Thoracic aorta (tissue), 2 donors: Measurements from ENCODE around the gene MYO9A. TPM values are rescaled to one million over a fixed set of nuclear protein-coding genes. Genes with fewer than 3 reads are reported as not detected.

Experiments used
- ATAC-seq: fragments of 150-250 bp; one replicate; pipeline ENCODE4 v1.8.0; 2017; ENCODE audit warnings: low read depth; ENCODE audit not compliant: insufficient number of reproducible peaks, low FRiP score
- DNase-seq: peaks from one replicate; pipeline ENCODE4 v3.0.0-alpha.2; 2020; ENCODE audit warnings: low spot score
- H3K27ac ChIP-seq, 2 donors: fragments of 200-600 bp; sonication (generic); 1 replicate in 1 of 2; 2 replicates in 1 of 2; pipeline ENCODE4 v1.5.1; 2016; ENCODE audit warnings: mild to moderate bottlenecking in 2 of 2, moderate library complexity in 2 of 2
- H3K27me3 ChIP-seq: fragments of 200-600 bp; sonication (generic); replicated peaks from 2 replicates; pipeline ENCODE4 v1.6.0; 2016; ENCODE audit warnings: mild to moderate bottlenecking; ENCODE audit not compliant: insufficient read depth
- H3K36me3 ChIP-seq: fragments of 200-600 bp; sonication (generic); one replicate; pipeline ENCODE4 v1.5.1; 2016
- H3K4me1 ChIP-seq, 2 donors: fragments of 200-600 bp; sonication (generic); 1 replicate in 1 of 2; 2 replicates in 1 of 2; pipeline versions ENCODE4 v1.5.1 to v1.6.0; 2016; ENCODE audit warnings: low read depth in 2 of 2, mild to moderate bottlenecking in 1 of 2; ENCODE audit not compliant: control insufficient read depth in 1 of 2
- H3K4me3 ChIP-seq: fragments of 200-600 bp; sonication (generic); 2 replicates; pipeline ENCODE4 v1.5.1; 2016; ENCODE audit warnings: mild to moderate bottlenecking
- H3K9me3 ChIP-seq: fragments of 200-600 bp; sonication (generic); 2 replicates; pipeline ENCODE4 v1.5.1; 2016
- total RNA-seq, 2 donors: library from RNA; depleted of rRNA; stranded (reverse); fragments of >200 nt; gene quantifications; one replicate each; pipeline versions ENCODE4 v1.1.0 to v1.2.3, GENCODE V29; 2016
- TF ChIP-seq, protein P1 (sequence below): fragments of 200-600 bp; sonication (generic); IDR thresholded peaks from one replicate; pipeline ENCODE4 v1.5.1; 2019; ENCODE audit warnings: antibody characterized with exemption

MYO9A gene
- total RNA-seq, 2 donors from 2014 or later: 48.2 to 57.4 TPM

DNA sequence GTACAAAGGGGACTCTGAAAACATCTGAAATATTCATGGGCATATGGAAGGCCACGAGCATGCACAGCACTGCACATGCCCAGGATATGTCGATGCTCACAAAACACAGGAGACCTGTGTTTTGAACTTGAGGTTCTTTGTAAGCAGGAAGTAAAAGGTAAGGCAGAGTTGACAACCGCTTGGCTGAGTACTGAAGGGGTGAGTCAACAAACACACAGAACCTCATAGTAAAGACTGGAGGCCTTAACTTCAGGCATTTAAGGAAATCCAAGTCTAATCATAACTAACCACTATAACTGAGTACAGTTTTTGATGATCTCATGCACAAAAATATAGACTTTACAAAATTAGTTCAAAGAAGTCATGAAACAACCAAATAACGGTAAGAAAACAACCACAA lies 80.6 kb downstream of the MYO9A start:
- Histone ChIP-seq H3K4me3 (no peak overlapping the region), H3K27me3 (no peaks in the 10 kb centered on the region), H3K4me1 (peaks cover 12 to 14% of the 10 kb centered on the region in 2 donors), H3K36me3 (no peaks in the 10 kb centered on the region), H3K27ac (no peak overlapping the region), H3K9me3 (no peaks in the 10 kb centered on the region)
- DNase-seq (no peak), ATAC-seq (no peak)
- TF ChIP-seq, protein P1, sequence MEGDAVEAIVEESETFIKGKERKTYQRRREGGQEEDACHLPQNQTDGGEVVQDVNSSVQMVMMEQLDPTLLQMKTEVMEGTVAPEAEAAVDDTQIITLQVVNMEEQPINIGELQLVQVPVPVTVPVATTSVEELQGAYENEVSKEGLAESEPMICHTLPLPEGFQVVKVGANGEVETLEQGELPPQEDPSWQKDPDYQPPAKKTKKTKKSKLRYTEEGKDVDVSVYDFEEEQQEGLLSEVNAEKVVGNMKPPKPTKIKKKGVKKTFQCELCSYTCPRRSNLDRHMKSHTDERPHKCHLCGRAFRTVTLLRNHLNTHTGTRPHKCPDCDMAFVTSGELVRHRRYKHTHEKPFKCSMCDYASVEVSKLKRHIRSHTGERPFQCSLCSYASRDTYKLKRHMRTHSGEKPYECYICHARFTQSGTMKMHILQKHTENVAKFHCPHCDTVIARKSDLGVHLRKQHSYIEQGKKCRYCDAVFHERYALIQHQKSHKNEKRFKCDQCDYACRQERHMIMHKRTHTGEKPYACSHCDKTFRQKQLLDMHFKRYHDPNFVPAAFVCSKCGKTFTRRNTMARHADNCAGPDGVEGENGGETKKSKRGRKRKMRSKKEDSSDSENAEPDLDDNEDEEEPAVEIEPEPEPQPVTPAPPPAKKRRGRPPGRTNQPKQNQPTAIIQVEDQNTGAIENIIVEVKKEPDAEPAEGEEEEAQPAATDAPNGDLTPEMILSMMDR: no peak

DNA sequence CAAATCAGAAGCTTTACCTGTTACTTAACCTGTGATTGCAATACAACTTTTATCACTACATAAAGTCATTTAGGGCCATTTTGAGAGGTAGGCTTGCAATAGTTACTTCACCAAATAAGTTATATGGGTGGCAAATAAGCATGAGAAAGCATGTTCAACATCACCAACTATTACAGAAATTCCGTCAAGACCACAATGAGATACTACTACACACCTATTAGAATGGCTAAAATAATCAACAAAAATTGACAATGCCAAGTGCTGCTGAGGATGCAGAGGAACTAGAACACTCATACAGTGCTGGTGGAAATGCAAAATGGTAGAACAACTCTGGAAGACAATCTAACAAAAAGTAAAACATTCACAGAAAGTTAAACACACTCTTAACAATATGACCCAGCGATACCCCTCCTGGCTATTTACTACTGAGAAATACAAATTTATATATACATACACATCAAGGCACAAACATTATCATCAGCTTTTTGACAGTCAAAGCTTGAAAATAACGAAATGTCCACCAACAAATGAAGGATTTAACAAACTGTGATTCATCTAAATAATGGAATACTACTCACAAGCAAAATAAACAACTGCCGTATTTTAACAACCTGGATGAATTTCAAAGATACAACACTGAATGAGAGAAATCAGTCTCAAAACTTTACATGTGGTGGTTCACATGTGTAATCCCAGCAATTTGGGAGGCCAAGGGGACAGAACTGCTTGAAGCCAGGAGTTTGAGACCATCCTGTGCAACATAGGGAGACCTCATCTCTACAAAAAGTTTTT lies 82.9 kb downstream of the MYO9A start:
- Histone ChIP-seq H3K36me3 (no peaks in the 10 kb centered on the region), H3K27me3 (no peaks in the 10 kb centered on the region), H3K27ac (no peak overlapping the region), H3K4me1 (peaks cover 14 to 15% of the 10 kb centered on the region in 2 donors), H3K9me3 (no peaks in the 10 kb centered on the region), H3K4me3 (no peak overlapping the region)
- no peak for ATAC-seq
- DNase-seq: no peak
- TF ChIP-seq, protein P1: no peak

DNA sequence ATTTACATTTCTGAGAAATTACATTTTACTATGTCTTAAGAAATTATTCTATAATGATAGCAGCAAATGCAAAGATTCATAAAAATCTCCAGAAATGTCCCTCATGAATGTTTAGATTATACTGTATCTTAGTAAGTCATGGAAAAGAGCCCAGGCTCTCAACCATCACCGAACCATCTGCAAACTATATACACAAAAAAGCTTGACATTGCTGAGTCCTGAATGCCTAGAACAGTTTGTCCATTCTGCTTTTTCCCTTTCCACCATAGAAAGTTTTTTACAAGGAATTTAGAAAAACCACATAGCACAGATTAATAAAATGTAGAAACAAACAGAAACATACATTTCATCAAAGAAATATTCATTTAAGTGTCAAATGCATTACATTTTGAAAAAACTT lies 83.6 kb downstream of the MYO9A start:
- no peaks in the 10 kb centered on the region for H3K9me3 ChIP-seq
- no peak overlapping the region for H3K27ac ChIP-seq
- DNase-seq: no peak
- H3K4me3 ChIP-seq: no peak overlapping the region
- TF ChIP-seq, protein P1: no peak
- no peak for ATAC-seq
- peaks cover 14 to 15% of the 10 kb centered on the region in 2 donors for H3K4me1 ChIP-seq
- H3K36me3 ChIP-seq: no peaks in the 10 kb centered on the region
- no peaks in the 10 kb centered on the region for H3K27me3 ChIP-seq

DNA sequence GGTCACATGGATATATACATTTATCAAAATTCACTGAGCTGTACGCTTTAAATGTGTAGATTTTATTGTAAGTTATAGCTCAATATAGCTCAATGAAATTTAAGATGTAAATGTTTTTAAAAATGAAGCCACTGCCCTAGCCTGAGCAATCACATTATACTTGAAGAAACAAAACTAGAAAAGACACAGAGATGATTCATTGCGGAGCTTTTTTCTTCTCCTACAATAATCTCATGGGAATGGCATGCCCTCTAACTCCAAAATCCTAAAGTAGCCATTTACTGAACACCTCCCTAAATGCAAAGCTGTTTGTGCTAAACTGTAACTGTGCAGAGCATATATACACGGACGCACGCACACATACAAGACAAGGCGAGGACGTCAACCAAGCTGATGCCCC lies 84.2 kb downstream of the MYO9A start:
- ATAC-seq (no peak), DNase-seq (no peak)
- Histone ChIP-seq H3K27ac (no peak overlapping the region), H3K4me1 (peaks cover 14 to 15% of the 10 kb centered on the region in 2 donors), H3K27me3 (no peaks in the 10 kb centered on the region), H3K9me3 (no peaks in the 10 kb centered on the region), H3K4me3 (no peak overlapping the region), H3K36me3 (no peaks in the 10 kb centered on the region)
- TF ChIP-seq, protein P1: no peak

DNA sequence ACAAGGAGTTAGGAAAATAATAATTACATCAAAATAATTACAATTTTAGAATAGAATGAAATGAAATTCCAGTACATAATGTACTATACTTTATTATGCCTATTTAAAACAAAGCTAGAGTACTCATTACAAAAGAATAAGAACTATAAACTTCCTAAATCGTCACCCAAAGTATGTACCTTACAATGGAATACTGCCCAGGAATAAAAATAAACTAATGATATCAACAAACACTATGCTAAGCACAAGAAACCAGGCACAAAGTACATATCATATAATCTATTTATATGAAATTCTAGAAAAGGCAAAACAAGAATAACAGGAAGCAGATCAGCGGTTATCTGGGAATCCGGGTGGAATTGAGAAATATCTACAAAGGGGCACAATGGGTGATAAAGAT lies 84.7 kb downstream of the MYO9A start:
- Histone ChIP-seq H3K9me3 (no peaks in the 10 kb centered on the region), H3K27ac (no peak overlapping the region), H3K4me1 (peaks cover 14 to 15% of the 10 kb centered on the region in 2 donors), H3K27me3 (no peaks in the 10 kb centered on the region), H3K36me3 (no peaks in the 10 kb centered on the region), H3K4me3 (no peak overlapping the region)
- TF ChIP-seq, protein P1: no peak
- no peak for ATAC-seq
- DNase-seq: no peak
